CD4-positive, alpha-beta T cell treated with Interleukin-17A for 1 hour (primary cell): ENCODE results near the gene SYTL4.
A peak's percentile ranks its signal among the peaks of the same experiment; 100 is the strongest.
"Not testable (repeated sequence)": the region's sequence is repeated elsewhere in the genome, so short reads cannot be mapped to it uniquely, and the experiment has no call there.

Experiments
- DNase-seq: peaks from one replicate; pipeline ENCODE4 v3.0.0-alpha.2; 2020

The SYTL4 gene

DNA sequence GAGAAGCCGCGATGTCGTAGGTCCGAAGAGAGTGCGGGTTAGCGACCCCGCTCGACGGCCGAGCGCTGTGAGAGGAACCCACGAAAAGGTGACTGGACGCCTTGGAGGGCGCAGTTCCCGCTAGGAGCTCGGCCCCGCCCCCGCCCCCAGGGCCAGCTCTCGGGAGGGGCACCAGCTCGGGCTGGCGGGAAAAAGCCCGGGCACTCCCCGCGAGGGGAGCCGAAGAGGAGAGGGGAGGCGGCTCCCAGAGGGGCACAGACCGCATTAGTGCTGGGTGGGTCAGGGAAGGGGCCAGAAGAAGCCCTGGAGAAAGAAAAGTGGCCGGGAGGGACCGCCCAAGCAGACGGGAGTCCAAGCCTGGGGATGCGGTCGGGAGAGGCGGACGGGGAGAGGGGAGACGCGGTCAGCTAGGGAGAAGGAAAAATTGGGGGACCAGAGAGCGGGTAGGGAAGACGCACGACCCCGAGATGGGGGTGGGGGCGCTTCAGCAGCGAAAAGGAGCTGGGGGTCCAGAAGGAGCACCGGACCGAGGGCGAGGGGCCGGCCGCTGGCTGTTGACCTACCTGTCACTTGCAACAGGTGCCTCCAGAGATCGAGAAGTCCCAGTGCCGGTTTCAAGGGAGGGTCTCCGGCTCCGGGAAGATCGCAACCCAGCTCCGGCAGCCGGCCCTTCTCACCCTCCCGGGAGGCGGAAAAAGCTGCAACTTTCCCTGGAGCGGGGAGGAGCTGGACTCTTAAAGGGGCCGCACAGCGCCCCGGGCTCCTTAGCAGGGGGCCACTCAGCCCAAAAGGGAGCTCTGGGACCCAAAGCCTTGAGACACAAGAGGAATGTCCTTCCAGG, at the start of gene SYTL4:
Gene SYTL4, minus strand, starts transcription at position 681 of the 841 bp plus-strand sequence. CDS start 30,084 bp downstream, outside the sequence.
- no peak for DNase-seq

DNA sequence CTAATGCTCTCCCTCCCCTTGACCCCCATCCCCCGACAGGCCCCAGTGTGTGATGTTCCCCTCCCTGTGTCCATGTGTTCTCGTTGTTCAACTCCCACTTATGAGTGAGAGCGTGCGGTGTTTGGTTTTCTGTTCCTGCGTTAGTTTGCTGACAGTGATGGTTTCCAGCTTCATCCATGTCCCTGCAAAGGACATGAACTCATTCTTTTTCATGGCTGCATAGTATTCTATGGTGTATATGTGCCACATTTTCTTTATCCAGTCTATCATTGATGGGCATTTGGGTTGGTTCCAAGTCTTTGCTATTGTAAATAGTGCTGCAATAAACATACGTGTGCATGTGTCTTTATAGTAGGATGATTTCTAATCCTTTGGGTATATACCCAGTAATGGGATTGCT, 37.5 kb upstream of the SYTL4 start:
- not testable (repeated sequence) for DNase-seq

DNA sequence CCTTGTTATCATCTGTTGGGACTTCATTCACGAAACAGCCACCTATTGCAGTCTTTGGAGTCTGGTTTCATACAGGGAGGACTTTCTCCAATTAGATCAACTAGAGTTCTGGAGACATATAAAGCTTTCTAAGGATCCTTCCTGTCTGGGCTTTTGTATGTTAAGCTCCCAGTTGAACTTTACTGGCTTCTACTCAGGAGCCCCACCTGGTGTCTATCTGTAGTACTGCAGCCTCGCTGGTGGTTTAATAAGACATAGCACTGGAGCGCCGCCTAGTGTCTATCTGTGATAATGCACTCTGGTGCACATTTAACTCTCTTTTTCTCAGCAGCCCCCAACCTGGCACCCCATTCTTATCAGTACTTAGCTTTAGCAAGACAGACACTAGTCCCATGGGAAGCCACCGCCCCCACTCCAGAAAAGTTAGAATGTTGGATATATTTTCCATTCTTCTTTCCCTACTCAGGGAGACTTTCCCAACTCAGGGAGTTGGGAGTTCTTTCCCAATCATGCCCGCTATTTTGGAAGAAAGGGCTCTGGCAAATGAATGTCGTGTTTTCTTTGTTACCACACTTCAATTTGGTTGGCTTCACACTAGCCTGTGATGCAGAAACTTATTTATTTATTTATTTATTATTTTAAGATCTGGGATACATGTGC, 36.9 kb upstream of the SYTL4 start:
- DNase-seq, result peak; percentile 83

DNA sequence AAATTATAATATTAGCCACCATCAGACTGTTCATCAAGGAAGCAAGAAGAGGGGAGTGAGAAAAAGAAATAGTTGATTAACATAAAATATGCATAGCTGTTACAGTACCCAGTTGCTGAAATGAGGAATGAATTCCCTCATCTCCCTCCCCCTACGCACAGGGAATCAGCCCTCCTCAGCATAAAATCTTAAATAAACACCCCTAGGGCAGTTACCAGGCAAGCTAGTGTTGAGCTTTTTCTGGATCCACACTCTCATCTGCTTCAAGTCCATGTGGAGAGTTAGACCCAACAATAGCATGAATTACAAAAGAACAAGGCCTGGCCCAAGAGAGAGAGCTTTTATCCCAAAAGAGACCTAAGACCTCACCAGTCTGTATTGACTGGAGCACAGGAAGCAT, 19.0 kb upstream of the SYTL4 start:
- no peak for DNase-seq

DNA sequence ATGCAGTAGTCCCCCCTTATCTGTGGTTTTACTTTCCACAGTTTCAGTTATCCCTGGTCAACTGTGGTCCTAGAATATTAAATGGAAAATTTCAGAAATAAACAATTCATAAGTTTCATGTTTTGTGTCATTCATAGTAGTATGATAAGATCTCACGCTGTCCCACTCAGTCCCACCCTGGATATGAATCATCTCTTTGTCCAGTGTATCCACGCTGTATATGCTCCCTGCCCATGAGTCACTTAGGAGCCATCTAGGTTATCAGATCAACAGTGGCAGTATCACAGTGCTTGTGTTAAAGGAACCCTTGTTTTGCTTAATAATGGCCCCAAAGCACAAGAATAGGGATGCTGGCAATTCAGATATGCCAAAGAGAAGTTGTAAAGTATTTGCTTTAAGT, 16.2 kb upstream of the SYTL4 start:
- DNase-seq, result no peak

DNA sequence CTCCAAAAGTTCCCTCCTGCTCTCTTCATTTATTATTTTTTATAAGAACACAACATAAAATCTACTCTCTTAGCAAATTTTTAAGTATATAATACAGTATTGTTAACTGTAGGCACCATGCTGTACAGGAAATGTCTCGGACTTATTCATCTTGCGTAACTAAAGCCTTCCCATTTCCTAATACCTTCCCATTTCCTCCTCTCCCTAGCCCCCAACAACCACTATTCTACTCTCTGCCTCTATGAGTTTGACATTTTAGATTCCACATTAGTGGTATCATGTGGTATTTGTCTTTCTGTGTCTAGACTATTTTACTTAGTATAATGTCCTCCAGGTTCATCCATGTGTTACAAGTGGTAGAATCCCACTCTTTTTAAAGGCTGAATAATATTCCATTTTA, 15.8 kb upstream of the SYTL4 start:
- no peak for DNase-seq

DNA sequence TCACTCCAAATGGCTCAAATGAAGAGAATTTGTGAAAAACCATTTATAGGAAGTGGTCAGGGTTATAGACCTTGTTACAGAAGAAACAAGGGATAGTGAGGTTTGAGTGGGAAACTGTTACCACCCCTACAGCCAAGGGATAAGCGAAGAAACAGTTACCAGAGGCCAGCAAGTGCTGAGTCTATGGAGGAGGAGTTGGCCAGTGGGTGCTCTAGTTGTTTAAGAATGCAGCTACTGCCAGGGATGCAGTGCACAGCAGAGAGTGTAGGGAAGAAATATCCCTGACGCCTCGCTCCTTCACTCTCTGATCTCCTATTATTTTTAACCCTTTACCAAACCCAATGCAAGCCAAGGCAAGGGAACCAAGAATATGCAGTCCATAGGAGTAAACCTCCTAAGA, 15.2 kb upstream of the SYTL4 start:
- DNase-seq, result no peak

DNA sequence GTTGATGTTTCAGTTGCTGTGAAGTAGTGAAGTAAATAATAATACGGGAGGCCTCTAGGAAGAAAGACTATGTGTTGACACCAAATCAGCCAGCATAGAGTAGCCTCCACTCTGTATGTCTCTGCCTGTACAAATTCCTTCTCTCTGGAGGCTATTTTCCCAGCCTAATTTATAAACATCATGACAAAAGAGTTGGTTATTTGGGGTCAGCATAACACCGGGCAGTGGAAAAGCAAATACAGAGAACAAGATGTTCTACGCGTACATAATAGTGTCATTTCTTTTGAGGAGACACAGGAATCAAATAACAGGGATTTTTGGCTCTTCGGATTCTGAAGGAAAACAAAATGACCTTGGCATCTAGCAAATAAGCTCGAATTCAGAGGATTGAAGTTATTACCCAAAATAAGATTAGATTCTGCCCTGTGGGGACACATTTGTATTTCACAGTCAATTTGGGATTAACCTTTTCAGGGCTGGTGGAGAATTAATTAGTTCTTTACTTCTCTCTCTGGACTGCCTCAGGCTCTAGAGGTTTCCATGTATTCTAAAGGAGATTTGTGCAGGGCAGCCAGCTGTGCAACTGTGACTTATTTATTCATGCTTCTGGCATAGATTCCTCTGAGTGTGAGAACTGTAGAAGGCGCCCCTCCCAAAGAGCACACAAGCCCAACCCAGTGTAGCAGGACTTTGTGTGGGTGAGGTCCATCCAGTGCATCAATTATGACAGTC, 14.1 kb upstream of the SYTL4 start:
- no peak for DNase-seq

DNA sequence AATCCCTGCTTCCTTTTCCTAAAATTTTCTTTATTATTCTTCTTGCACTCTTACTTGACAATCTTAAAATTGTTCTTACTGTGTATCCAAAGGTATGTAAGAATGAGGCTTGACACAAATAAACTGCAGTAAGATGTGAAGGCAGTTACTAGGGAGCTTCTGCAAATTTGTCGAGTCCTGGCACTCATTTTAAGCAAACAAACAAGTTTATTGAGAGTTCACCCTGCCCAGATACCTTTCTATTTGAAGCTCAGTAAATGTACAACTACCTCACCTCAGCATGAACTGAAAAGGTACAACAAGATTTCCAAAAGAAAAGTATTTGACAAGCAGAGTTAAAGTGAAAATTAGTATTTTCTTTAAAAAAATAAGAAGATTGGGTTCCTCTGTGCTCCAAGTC, 13.3 kb upstream of the SYTL4 start:
- no peak for DNase-seq

DNA sequence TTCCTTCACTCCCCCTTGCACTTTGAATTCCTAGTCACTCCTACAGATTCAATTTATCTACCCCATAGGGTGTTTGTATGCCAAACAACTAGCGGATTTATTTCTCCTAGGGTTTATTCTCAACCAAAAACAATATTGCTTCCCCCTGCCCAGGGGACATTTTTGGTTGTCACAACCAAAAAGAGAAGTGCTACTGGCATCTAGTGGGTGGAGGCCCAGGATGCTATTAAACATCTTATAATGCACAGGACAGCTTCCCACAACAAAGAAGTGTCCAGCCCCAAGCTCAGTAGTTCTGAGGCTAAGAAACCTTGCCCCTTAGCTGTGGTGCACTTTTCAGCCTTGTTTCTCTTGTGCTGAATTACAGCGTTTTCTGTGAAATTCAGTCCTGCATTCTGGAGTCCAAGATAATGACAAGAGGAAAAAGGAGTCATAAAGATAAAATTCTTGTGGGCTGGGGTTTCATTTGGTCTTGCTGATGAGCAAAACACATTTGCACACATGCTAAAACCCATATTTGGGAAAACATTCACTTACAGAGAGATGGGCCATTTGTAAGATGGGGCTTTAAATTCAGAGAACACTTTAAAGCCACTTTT, 11.2 kb upstream of the SYTL4 start:
- no peak for DNase-seq

DNA sequence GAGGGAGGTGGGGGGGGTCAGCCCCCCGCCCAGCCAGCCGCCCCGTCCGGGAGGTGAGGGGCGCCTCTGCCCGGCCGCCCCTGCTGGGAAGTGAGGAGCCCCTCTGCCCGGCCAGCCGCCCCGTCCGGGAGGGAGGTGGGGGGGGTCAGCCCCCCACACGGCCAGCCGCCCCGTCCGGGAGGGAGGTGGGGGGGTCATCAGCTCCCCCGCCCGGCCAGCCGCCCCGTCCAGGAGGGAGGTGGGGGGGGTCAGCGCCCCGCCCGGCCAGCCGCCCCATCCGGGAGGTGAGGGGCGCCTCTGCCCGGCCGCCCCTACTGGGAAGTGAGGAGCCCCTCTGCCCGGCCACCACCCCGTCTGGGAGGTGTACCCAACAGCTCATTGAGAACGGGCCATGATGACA, 7.9 kb downstream of the SYTL4 start:
- not testable (repeated sequence) for DNase-seq

DNA sequence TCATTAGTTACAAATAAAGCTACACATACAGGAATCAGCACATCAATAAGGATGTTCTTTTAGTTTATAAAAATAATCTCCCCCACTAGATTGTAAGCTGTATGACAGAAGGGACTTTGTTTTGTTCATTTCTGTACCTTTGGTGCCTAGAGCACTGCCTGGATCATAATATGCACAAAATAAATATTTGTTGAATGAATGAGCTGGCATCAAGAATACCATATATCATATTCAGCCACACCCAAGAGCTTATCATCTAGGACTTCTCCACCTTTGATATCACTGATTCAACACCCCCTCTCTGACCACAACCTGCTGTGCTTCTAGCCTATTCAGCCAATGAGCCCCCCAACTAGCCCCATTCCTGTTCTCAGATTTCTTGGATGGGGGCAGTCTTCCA, 10.6 kb downstream of the SYTL4 start:
- DNase-seq, result no peak

DNA sequence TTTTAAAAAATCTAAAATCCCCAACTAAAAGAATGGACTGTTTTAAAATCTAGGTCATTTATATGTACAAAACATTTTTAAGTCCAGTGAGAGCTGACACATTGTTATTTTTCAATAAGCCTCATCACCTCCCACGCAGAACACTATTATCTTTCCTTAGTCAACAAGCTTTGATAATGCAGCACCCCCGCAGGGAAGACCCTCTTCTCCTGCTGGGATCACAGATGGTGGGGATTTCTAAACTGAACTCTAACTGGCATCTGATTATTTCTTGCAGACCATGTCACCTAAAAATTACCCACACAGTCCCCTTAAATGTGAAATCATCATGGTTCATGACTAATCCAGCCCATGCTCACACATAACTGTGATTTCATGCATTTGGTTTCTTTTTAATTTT, 11.6 kb downstream of the SYTL4 start:
- no peak for DNase-seq

DNA sequence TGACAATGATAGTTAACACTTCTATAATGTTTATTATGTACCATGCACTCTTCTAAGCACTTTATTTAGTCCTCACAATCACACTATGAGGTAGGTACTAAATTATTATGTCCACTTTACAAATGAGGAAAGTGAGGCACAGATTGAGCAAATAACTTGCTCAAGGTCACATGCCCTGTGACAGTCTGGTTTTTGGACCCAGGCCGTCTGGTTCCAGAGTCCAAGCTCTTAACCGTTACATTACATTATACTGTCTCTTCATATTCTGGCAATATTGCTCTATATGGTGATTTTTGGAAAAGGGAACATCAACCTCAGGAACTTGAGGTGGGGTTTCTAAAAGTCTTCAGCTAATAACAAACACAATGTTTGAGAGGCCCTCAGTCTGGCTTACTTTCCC, 12.8 kb downstream of the SYTL4 start:
- DNase-seq, result no peak

DNA sequence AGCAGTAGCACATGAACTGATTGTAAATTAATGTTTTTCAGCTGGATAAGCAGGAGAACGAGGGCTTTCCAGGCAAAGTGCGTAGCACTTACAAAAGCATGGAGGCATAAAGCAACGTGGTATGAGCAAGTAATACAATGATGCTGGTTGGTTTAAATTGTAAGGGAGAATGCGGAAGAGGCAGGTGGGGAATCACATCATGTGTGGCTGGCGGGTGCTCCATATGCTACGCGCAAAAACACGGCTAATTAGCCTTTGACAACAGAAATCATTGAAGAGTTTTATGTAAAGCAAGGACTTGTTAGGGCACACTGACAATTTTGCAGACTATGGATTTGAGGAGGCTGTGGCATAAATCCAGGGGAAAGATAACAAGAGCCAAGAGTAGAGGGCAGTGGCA, 14.6 kb downstream of the SYTL4 start:
- no peak for DNase-seq

DNA sequence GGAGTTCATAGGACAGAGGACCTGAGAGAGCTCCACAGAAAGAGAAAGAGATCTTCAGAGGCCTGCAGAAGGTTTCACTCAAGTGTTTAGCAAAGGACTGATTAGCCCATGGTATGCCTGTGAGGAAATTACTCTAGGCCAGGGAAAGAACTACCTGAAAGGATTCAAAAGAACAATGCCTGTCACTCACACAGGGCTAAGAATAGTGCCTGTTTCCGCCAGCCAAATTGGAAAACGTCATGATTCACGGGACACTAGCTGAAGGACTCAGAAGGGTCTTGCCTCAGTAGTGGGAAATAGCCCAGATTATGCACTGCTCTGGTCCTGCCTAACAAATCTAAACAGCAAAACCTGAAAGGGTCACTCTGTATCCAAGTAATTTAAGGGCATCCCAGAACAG, 21.1 kb downstream of the SYTL4 start:
- no peak for DNase-seq

DNA sequence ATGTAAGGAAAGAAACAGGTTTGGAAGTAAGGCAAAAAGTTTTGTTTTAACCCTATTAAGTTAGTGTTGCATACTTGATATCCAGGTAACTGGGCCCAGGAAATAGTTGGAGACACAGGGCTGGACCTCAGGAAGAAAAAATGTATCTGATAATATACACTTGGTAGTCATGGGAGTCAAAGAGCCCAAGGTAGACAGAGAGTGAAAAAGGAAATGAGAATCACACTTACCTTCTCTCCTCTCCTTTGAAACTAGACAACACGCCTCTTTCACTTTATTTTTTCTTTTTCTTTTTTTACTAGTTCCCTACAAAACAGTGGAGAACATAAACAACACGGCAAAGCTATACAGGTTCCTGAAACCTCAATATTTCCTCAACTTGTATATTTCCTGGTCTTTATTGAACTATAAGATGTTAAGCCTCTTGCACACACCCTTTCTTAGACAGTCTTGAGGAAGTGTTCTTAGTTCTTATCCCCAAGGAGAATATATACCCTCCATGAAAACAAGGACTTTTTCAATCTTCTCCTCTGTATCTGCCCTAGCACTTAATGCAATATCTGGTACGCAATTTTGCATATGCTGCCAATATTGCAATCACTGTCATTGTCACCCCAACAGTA, 27.2 kb downstream of the SYTL4 start:
- DNase-seq, result no peak

DNA sequence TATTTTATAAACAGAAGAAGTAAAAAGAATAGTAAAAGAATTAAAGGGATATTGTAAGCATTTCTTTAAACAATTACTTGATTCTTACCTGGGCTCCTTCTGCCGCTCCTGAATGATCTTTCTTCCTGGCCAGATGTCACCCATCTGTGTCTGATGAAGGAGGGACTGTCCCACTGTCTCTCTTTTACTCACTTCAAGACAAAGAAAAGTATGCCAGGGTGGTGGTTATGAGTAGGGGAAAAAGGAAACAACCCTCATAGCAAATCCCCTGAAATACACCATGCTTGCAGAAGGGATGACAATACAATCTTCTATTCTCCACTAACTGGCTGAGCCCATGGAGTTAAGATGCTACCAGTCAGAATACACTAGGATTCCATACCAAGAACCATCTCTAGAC, 31.1 kb downstream of the SYTL4 start:
- no peak for DNase-seq

DNA sequence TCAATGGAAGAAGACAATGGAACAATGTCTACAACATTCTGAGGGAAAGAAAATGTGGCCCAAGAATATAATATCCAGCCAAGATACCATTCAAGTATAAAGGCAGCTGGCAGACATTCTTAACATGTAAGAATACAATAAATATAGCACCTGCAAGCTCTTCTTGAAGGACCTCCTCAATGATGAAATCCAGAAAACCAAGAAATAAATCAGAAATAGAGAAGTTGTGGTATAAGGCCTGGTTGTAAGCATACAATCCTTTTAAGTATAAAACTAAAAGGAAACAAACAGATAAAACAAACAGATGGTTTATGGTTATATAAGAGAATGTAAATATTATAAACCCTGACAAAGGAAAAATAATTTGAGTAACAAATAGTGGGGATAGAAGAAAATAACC, 33.4 kb downstream of the SYTL4 start:
- no peak for DNase-seq

DNA sequence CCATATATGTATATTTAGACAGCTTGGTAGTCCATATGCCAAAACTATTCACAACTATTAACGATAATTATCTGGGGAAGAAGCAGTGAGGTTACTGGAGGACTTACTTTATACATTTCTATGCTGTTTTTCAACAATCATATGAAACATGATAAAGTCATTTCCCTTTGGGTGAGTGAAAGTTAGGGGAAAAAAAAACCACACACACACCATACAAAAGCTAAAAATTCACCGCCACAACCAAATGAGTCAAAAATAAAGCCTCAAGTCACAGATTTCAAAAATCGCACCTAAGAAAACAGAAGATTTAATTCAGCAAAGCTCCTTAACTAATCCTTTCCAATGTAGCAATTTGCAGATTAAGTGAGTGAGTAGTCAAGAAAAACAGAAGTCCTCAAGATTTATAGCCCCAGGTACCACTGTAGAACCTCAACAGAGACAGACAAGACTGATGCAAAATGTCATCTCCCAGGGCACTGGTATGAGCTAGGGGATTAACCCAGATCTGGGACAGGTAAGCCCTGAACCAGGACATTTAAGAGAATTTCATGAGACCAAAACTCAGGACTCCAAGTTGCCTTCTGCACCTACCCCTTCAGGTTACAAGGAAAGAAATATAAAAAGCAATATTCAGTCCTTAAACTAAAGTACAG, 35.1 kb downstream of the SYTL4 start:
- DNase-seq, result no peak

DNA sequence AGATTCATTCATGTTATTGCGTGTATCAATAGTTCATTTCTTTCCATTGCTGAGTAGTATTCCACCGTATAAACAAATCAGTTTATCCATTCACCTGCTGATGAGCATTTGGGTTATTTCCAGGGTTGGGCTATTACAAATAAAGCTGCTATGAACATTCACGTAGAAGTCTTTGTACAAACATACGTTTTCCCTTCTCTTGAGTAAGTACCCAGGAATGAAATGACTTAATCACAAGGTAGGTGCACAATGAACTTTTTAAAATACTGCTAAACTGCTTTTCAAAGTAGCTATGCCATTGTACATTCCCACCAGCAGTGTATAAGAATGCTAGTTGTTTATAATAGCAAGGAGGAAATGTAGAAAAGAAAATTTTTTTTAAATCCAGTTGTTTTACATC, 35.9 kb downstream of the SYTL4 start:
- no peak for DNase-seq

DNA sequence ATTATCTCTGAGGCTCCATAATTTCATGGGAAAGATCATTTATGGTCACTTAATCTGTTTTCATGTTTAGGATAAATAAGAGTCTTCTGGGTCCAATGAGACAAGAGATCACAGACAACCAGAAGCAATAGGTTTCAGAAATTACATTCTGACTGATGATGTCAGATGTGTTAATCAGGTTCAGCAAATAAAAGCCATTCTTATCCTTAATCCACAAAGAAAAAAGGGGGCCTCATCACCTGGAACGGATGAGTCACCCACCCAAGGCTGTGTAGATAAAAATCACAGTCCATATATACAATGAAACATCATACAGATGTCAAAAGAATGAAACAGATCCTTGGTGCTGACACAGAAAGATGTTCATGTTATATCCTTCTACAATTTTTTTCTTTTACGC, 36.6 kb downstream of the SYTL4 start:
- DNase-seq, result no peak

DNA sequence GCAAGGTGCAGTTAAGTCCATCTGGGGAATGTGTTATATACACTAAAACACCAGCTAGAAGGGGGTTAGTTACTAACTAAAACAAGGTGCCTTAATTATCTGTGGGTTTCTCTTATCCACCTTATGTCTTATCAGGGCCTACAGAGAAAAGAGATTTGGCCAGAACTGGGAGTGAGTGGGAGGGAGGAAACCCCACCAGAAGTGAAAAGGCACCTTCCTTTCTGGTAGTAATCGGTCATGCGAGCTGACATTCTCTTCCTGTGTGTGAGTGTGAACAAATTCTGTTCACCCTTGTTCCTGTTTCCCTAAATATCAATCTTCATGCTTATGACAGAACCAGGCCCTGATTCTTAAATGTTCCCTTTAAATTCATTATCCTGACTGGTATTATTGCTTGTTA, 44.4 kb downstream of the SYTL4 start:
- DNase-seq, result no peak
